ENCODE measurements around the gene CMBL.
A peak's percentile ranks its signal among the peaks of the same experiment; 100 is the strongest.

The CMBL gene

GRCh38 chr5:10306806-10307205, 896 bp downstream of the CMBL start:
- TF ChIP-seq, protein P1, sequence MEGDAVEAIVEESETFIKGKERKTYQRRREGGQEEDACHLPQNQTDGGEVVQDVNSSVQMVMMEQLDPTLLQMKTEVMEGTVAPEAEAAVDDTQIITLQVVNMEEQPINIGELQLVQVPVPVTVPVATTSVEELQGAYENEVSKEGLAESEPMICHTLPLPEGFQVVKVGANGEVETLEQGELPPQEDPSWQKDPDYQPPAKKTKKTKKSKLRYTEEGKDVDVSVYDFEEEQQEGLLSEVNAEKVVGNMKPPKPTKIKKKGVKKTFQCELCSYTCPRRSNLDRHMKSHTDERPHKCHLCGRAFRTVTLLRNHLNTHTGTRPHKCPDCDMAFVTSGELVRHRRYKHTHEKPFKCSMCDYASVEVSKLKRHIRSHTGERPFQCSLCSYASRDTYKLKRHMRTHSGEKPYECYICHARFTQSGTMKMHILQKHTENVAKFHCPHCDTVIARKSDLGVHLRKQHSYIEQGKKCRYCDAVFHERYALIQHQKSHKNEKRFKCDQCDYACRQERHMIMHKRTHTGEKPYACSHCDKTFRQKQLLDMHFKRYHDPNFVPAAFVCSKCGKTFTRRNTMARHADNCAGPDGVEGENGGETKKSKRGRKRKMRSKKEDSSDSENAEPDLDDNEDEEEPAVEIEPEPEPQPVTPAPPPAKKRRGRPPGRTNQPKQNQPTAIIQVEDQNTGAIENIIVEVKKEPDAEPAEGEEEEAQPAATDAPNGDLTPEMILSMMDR (IDR thresholded peaks at IDR 0.05; ENCODE audit: insufficient read depth, low read depth, low read length, missing control alignments): no peak
- no peak for DNase-seq (ENCODE audit: low read depth)
- H3K4me3 ChIP-seq (ENCODE audit: low read depth, low read length): peak overlapping the region; percentile 53

GRCh38 chr5:10306114-10306513, 1.6 kb downstream of the CMBL start:
- H3K4me3 ChIP-seq (ENCODE audit: low read depth, low read length): no peak overlapping the region
- no peak for DNase-seq (ENCODE audit: low read depth)
- TF ChIP-seq, protein P1 (IDR thresholded peaks at IDR 0.05; ENCODE audit: insufficient read depth, low read depth, low read length, missing control alignments): no peak

DNA sequence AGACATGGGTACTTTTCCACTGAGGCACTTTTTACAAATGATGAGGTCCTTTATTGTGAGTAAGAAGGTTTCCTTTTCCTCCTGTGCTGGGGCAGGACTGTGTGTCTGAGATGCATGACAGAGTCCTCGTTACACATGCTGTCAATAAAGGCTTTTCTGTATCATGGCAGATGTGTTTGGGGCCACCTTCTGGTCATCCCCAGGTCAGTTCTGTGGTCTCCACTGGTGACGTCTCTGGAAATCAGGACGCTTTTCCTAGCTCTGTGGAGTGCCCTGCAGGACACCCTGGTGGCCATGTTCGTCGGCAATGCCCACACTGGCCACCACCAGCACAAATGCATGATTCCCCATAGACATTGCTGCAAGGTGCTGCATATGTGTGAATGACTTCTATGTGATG, 2.8 kb downstream of the CMBL start:
- TF ChIP-seq, protein P1 (IDR thresholded peaks at IDR 0.05; ENCODE audit: insufficient read depth, low read depth, low read length, missing control alignments): no peak
- no peak overlapping the region for H3K4me3 ChIP-seq (ENCODE audit: low read depth, low read length)
- DNase-seq (ENCODE audit: low read depth): no peak

DNA sequence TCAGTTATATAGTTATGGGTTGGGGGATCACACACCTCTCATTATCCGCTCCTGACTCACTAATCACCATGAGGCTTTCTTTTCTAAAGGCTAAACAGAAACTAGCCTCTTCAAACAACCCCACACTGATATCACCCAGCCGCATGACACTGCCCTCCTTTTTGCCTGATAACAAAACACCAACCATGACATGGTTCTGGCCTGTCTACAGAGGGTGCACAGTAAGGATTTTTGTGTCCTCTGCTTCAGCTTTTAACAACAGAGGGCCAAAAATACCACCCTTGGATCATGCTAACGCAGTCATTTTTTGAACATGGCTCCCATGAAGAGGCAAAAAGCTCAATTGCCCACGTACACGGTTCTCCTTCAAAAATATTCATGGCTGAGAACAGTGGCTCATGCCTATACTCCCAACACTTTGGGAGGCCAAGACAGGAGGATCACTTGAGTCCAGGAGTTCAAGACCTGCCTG, 4.0 kb downstream of the CMBL start:
- TF ChIP-seq, protein P1 (IDR thresholded peaks at IDR 0.05; ENCODE audit: insufficient read depth, low read depth, low read length, missing control alignments): no peak
- DNase-seq (ENCODE audit: low read depth): no peak
- no peak overlapping the region for H3K4me3 ChIP-seq (ENCODE audit: low read depth, low read length)

DNA sequence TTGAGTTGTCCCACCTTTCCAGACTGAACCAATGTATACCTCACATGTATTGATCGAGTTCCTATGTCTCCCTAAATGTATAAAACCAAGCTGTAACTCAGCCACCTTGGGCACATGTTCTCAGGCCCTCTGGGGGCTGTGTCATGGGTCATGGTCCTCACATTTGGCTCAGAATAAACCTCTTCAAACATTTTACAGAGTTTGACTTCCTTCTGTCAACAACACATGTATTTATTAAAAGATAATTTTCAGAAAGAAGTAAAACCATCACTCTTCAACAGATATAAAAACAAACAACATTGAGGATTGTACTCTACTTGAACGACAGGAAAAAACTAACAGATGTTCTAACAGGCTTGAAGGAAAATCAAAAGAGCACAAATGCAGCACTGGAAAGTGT, 4.5 kb downstream of the CMBL start:
- H3K4me3 ChIP-seq (ENCODE audit: low read depth, low read length): no peak overlapping the region
- TF ChIP-seq, protein P1 (IDR thresholded peaks at IDR 0.05; ENCODE audit: insufficient read depth, low read depth, low read length, missing control alignments): no peak
- no peak for DNase-seq (ENCODE audit: low read depth)

DNA sequence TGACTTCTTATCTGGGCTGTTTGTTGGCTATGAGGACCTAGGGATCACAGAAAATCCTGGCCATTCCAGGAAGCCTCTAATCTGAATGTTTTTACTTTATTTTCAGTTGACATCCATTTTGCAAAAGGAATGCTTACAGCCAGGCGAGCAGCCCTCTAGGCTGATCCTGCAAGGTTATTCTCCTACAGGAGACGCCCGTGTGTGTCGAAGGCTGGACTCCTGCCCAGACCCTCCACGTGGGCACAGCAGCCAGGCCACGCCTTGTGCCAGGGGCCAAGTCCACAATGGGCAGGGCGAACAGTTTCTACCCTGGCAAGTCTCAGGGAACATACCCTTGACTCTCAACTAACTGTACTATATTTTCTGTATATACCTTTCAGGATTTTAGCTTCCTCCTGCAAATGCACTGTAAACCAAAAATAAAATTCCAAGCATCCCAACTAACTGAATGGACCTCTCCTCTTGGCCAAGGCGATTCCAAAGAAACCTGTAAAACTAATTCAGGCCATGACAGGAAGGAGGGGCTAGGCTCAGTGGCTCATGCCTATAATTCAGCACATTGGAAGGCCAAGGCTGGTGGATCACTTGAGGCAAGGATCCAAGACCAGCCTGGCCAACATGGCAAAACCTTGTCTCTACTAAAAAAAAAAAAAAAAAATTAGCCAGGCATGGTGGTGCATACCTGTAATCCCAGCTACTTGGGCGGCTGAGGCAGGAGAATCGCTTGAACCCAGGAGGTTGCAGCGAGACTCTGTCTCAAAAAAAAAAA, 5.7 kb downstream of the CMBL start:
- H3K4me3 ChIP-seq (ENCODE audit: low read depth, low read length): no peak overlapping the region
- TF ChIP-seq, protein P1 (IDR thresholded peaks at IDR 0.05; ENCODE audit: insufficient read depth, low read depth, low read length, missing control alignments): no peak
- no peak for DNase-seq (ENCODE audit: low read depth)

- DNase-seq (ENCODE audit: low read depth): no peak
- TF ChIP-seq, protein P1 (IDR thresholded peaks at IDR 0.05; ENCODE audit: insufficient read depth, low read depth, low read length, missing control alignments): no peak
- H3K4me3 ChIP-seq (ENCODE audit: low read depth, low read length): no peak overlapping the region
Measured at GRCh38 chr5:10301266-10301665, 6.4 kb downstream of the CMBL start.
